HepG2 (cell line): ENCODE results near the gene DAB2. TPM values are rescaled to one million over a fixed set of nuclear protein-coding genes. Genes with fewer than 3 reads are reported as not detected.
A peak's percentile ranks its signal among the peaks of the same experiment; 100 is the strongest.

Source experiments
- ATAC-seq: fragments of 200-7000 bp; cut with Tn5 transposase; 3 replicates; pipeline ENCODE4 v1.9.1; 2020; ENCODE audit warnings: mild to moderate bottlenecking, moderate library complexity
- BruUV-seq: library from RNA; stranded (reverse); fragments of 400-500 nt; replicated peaks from 2 replicates; lab custom pipeline; 2021; lab: Mats Ljungman, UMichigan
- CTCF ChIA-PET: fragments of 300-600 bp; formaldehyde crosslinking; extraction: SDS; loops from one replicate; lab custom pipeline; 2021; ENCODE audit warnings: low total read pairs, inconsistent platforms, low intra/inter-chr PET ratio; lab: Yijun Ruan, JAX
- POLR2A ChIA-PET: fragments of 350-600 bp; sonication (Branson Sonifier 250); formaldehyde crosslinking; loops from one replicate; lab custom pipeline; 2020; ENCODE audit warnings: antibody characterized with exemption, inconsistent platforms; lab: Yijun Ruan, JAX
- DNase-seq: peaks from one replicate; pipeline ENCODE4 v3.0.0-alpha.2; 2015; ENCODE audit warnings: low spot score
- FAIRE-seq: peaks from 3 replicates; lab custom pipeline; 2011; peaks lifted over from hg19 to GRCh38; lab: Jason Lieb, UNC
- H2AFZ ChIP-seq: one replicate; pipeline ENCODE4 v1.6.1; 2011; ENCODE audit warnings: low read length, inconsistent platforms
- H3K27ac ChIP-seq: fragments of 300-600 bp; 3 replicates; pipeline ENCODE4 v1.8.0; 2011; ENCODE audit warnings: mixed run types, mild to moderate bottlenecking, mixed read lengths, low read length, inconsistent platforms; ENCODE audit not compliant: insufficient read depth; ENCODE audit errors: extremely low read length
- H3K27me3 ChIP-seq, 2 experiments: fragments of 200-600 bp in 1 of 2; 2 replicates in 1 of 2; 3 replicates in 1 of 2; pipeline versions ENCODE4 v1.6.0 to v1.8.0; 2011; ENCODE audit warnings: low read length in 2 of 2, mild to moderate bottlenecking in 2 of 2, moderate library complexity in 2 of 2, inconsistent platforms in 1 of 2; ENCODE audit not compliant: insufficient read depth in 2 of 2, control insufficient read depth in 1 of 2
- H3K36me3 ChIP-seq, 2 experiments: fragments of 200-600 bp in 1 of 2; replicated peaks in 1 of 2; 2 replicates in 1 of 2; 3 replicates in 1 of 2; pipeline versions ENCODE4 v1.5.1 to v1.8.0; 2011; ENCODE audit warnings: low read length in 2 of 2, inconsistent platforms in 1 of 2; ENCODE audit not compliant: insufficient read depth in 2 of 2, control insufficient read depth in 1 of 2
- H3K4me1 ChIP-seq: 2 replicates; pipeline ENCODE4 v1.5.1; 2012; ENCODE audit warnings: low read length, inconsistent platforms; ENCODE audit not compliant: insufficient read depth
- H3K4me2 ChIP-seq: 2 replicates; pipeline ENCODE4 v1.6.0; 2011; ENCODE audit warnings: low read depth, low read length, inconsistent platforms
- H3K4me3 ChIP-seq, 3 experiments: fragments of 200-600 bp in 1 of 3; sonication (generic), shearing (Covaris generic) in 1 of 3; replicated peaks in 1 of 3; 2 replicates each; pipeline ENCODE4 v1.5.1; 2011 to 2016; ENCODE audit warnings: low read length in 3 of 3, inconsistent platforms in 2 of 3, low read depth in 2 of 3, mild to moderate bottlenecking in 2 of 3, control low read depth in 1 of 3, mixed read lengths in 1 of 3; ENCODE audit not compliant: insufficient read depth in 1 of 3
- H3K79me2 ChIP-seq: one replicate; pipeline ENCODE4 v1.6.1; 2011; ENCODE audit warnings: low read length, inconsistent platforms; ENCODE audit not compliant: insufficient read depth
- H3K9ac ChIP-seq: 2 replicates; pipeline ENCODE4 v1.6.0; 2011; ENCODE audit warnings: mild to moderate bottlenecking, low read depth, low read length, inconsistent platforms; ENCODE audit not compliant: insufficient read depth
- H3K9me3 ChIP-seq: 2 replicates; pipeline ENCODE4 v1.5.1; 2012; ENCODE audit warnings: mild to moderate bottlenecking, low read length
- H4K20me1 ChIP-seq: 2 replicates; pipeline ENCODE4 v1.6.0; 2011; ENCODE audit warnings: inconsistent platforms, mild to moderate bottlenecking, low read length, moderate library complexity; ENCODE audit not compliant: insufficient read depth
- AKAP8 ChIP-seq: sonication (generic); formaldehyde crosslinking; IDR thresholded peaks from 2 replicates; pipeline ENCODE4 v1.5.1; 2020; ENCODE audit warnings: mild to moderate bottlenecking, missing genetic modification reagents
- CAMTA2 ChIP-seq: sonication (generic); formaldehyde crosslinking; IDR thresholded peaks from 2 replicates; pipeline ENCODE4 v1.4.0; 2020; ENCODE audit warnings: mild to moderate bottlenecking, missing genetic modification reagents, borderline replicate concordance
- CBX2 ChIP-seq, 2 experiments: fragments of 200-600 bp in 1 of 2; sonication (generic); formaldehyde crosslinking in 1 of 2; IDR thresholded peaks; 2 replicates each; pipeline versions ENCODE4 v1.7.0 to v1.8.1; 2018 to 2022; ENCODE audit warnings: low read depth in 2 of 2, low read length in 1 of 2, mild to moderate bottlenecking in 1 of 2, missing genetic modification reagents in 1 of 2
- SMAD1 ChIP-seq: sonication (generic); formaldehyde crosslinking; IDR thresholded peaks from 2 replicates; pipeline ENCODE4 v1.4.0; 2020; ENCODE audit warnings: missing genetic modification reagents, low read depth, mild to moderate bottlenecking, borderline replicate concordance
- ZNF703 ChIP-seq: sonication (generic); formaldehyde crosslinking; IDR thresholded peaks from 2 replicates; pipeline ENCODE4 v1.5.1; 2020; ENCODE audit warnings: missing genetic modification reagents, mild to moderate bottlenecking, moderate library complexity, borderline replicate concordance
- ZNF780A ChIP-seq: sonication (generic); formaldehyde crosslinking; IDR thresholded peaks from 2 replicates; pipeline ENCODE4 v1.8.0; 2022; ENCODE audit warnings: mild to moderate bottlenecking, missing genetic modification reagents, moderate library complexity
- WGBS: methylation state at CpG from one replicate; pipeline ENCODE4 v1.1.6; 2017; ENCODE audit warnings: low lambda C conversion rate; 5-methylcytosine and 5-hydroxymethylcytosine counted together
- in situ Hi-C: cut with HindIII; loops from 2 replicates; pipeline ENCODE4 v1.10.0; 2017; ENCODE audit warnings: low pct_unique_long_range_greater_than_20kb; ENCODE audit not compliant: extremely low pct_ligation_motif_present
- intact Hi-C: fragments of 100-400 bp; cut with micrococcal nuclease; formaldehyde crosslinking; loops from one replicate; pipeline ENCODE4 v1.10.0; 2022; ENCODE audit not compliant: unreplicated experiment
- polyA plus RNA-seq, 8 experiments: library from polyadenylated mRNA; depleted of rRNA in 3 of 8; stranded (reverse) in 7 of 8; unstranded in 1 of 8; fragments of >200 nt; fragmentation: Illumina TruSeq in 4 of 8; extraction: Trizol in 4 of 8; gene quantifications; 2 replicates each; pipeline versions ENCODE4 v1.2.1 to v1.2.3, GENCODE V29; 2011 to 2016; ENCODE audit warnings: low read depth in 4 of 8, missing spikeins in 1 of 8, mixed read lengths in 1 of 8; ENCODE audit not compliant: insufficient read depth in 1 of 8
- total RNA-seq, 5 experiments: library from RNA; depleted of rRNA; stranded (reverse); fragments of >200 nt; fragmentation: Illumina TruSeq; extraction: Trizol; gene quantifications; 2 replicates each; pipeline ENCODE4 v1.2.3, GENCODE V29; 2016; ENCODE audit warnings: low read depth in 1 of 5
- TF ChIP-seq, protein P1 (sequence below): sonication (generic); formaldehyde crosslinking; IDR thresholded peaks from 2 replicates; pipeline ENCODE4 v1.4.0; 2020; ENCODE audit warnings: missing genetic modification reagents
- TF ChIP-seq, protein P2 (sequence below): IDR thresholded peaks from 2 replicates; pipeline ENCODE4 v1.4.0; 2020; ENCODE audit warnings: mild to moderate bottlenecking, missing genetic modification reagents
- TF ChIP-seq, protein P3 (sequence below): sonication (generic); formaldehyde crosslinking; IDR thresholded peaks from 2 replicates; pipeline ENCODE4 v1.9.0; 2021; ENCODE audit warnings: missing genetic modification reagents, borderline replicate concordance

DAB2 gene
- total and polyA plus RNA-seq, 2 of the 13 experiments (the other 11 are each of a cell fraction or from before 2014, with no cell fraction given): 6.4 to 6.5 TPM

DNA sequence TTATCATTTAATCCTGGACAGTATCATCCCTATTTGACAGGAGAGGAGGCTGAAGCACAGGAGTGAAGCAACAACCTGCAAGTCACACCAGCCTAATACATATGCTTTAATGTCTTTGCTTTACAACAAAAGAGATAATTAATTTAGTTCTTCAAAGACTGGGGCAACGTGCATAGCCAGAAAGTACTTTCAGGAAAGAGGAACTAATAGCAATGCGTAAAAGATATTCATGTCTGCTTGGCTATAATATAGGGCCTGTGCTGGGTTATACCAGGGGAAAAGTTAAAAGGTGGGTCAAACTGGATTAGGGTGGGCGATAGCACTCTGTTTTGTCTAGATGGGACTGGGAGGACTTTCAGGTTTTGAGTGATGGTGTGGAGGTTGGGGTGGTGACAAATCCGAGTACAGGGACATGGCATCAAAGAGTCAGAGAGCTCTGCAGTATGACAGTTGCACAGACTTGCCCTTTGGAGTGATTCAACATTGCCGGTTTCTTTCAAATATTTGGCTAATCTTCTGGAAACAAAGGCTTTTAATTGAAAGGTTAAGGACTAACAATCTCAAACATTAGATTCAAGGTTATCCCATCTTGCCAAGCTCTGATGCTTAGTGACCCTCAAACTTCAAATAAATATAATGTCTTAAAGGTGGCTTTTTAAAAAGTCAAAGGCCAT, 11.9 kb downstream of the DAB2 start:
- Histone ChIP-seq H3K4me2 (peak overlapping the region; percentile 53), H3K9me3 (no peaks in the 10 kb centered on the region), H2AFZ (no peak overlapping the region), H3K27ac (peak overlapping the region; percentile 45), H3K79me2 (peaks cover 8% of the 10 kb centered on the region), H3K9ac (no peak overlapping the region), H3K36me3 (peaks cover 0 to 2% of the 10 kb centered on the region in 2 experiments; a peak in 1 of 5 replicates), H3K27me3 (no peaks in the 10 kb centered on the region), H3K4me1 (peaks cover 65% of the 10 kb centered on the region), H3K4me3 (peak overlapping the region in 1 of 3 experiments; percentile 20; a peak in 1 of 6 replicates), H4K20me1 (no peaks in the 10 kb centered on the region)
- WGBS: 32% methylated on average over 5 of the region's 5 CpGs
- ATAC-seq (peak; percentile 97), DNase-seq (peak; percentile 71), FAIRE-seq (peak; percentile 72)
- ChIA-PET CTCF (no interaction called here), POLR2A (interaction anchor here (1.0 to 3.0 kb wide), 3 partner anchors 11 to 15 kb away, joined by 4 to 22 read pairs (median 10); partner anchors contain the start of gene DAB2)
- in situ Hi-C loops (no loop called here), intact Hi-C loops (loop anchor here (1.0 kb wide), 1 partner anchor 11 kb away; the partner anchor contains the start of gene DAB2)
- BruUV-seq: no TSS peak
- no peak for TF ChIP-seq CBX2 (IDR thresholded peaks at IDR 0.05; ENCODE audit: low read depth, low read length)
- no peak for TF ChIP-seq CBX2 (CRISPR knock-in tag; IDR thresholded peaks at IDR 0.05; ENCODE audit: low read depth)
- no peak for TF ChIP-seq AKAP8
- no peak for TF ChIP-seq CAMTA2
- TF ChIP-seq, protein P1, sequence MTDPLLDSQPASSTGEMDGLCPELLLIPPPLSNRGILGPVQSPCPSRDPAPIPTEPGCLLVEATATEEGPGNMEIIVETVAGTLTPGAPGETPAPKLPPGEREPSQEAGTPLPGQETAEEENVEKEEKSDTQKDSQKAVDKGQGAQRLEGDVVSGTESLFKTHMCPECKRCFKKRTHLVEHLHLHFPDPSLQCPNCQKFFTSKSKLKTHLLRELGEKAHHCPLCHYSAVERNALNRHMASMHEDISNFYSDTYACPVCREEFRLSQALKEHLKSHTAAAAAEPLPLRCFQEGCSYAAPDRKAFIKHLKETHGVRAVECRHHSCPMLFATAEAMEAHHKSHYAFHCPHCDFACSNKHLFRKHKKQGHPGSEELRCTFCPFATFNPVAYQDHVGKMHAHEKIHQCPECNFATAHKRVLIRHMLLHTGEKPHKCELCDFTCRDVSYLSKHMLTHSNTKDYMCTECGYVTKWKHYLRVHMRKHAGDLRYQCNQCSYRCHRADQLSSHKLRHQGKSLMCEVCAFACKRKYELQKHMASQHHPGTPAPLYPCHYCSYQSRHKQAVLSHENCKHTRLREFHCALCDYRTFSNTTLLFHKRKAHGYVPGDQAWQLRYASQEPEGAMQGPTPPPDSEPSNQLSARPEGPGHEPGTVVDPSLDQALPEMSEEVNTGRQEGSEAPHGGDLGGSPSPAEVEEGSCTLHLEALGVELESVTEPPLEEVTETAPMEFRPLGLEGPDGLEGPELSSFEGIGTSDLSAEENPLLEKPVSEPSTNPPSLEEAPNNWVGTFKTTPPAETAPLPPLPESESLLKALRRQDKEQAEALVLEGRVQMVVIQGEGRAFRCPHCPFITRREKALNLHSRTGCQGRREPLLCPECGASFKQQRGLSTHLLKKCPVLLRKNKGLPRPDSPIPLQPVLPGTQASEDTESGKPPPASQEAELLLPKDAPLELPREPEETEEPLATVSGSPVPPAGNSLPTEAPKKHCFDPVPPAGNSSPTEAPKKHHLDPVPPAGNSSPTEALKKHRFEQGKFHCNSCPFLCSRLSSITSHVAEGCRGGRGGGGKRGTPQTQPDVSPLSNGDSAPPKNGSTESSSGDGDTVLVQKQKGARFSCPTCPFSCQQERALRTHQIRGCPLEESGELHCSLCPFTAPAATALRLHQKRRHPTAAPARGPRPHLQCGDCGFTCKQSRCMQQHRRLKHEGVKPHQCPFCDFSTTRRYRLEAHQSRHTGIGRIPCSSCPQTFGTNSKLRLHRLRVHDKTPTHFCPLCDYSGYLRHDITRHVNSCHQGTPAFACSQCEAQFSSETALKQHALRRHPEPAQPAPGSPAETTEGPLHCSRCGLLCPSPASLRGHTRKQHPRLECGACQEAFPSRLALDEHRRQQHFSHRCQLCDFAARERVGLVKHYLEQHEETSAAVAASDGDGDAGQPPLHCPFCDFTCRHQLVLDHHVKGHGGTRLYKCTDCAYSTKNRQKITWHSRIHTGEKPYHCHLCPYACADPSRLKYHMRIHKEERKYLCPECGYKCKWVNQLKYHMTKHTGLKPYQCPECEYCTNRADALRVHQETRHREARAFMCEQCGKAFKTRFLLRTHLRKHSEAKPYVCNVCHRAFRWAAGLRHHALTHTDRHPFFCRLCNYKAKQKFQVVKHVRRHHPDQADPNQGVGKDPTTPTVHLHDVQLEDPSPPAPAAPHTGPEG (CRISPR knock-in tag): no peak
- TF ChIP-seq, protein P2, sequence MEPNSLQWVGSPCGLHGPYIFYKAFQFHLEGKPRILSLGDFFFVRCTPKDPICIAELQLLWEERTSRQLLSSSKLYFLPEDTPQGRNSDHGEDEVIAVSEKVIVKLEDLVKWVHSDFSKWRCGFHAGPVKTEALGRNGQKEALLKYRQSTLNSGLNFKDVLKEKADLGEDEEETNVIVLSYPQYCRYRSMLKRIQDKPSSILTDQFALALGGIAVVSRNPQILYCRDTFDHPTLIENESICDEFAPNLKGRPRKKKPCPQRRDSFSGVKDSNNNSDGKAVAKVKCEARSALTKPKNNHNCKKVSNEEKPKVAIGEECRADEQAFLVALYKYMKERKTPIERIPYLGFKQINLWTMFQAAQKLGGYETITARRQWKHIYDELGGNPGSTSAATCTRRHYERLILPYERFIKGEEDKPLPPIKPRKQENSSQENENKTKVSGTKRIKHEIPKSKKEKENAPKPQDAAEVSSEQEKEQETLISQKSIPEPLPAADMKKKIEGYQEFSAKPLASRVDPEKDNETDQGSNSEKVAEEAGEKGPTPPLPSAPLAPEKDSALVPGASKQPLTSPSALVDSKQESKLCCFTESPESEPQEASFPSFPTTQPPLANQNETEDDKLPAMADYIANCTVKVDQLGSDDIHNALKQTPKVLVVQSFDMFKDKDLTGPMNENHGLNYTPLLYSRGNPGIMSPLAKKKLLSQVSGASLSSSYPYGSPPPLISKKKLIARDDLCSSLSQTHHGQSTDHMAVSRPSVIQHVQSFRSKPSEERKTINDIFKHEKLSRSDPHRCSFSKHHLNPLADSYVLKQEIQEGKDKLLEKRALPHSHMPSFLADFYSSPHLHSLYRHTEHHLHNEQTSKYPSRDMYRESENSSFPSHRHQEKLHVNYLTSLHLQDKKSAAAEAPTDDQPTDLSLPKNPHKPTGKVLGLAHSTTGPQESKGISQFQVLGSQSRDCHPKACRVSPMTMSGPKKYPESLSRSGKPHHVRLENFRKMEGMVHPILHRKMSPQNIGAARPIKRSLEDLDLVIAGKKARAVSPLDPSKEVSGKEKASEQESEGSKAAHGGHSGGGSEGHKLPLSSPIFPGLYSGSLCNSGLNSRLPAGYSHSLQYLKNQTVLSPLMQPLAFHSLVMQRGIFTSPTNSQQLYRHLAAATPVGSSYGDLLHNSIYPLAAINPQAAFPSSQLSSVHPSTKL (CRISPR knock-in tag): peak; percentile 67; the same call in 1 of the 2 replicates
- no peak for TF ChIP-seq ZNF703 (CRISPR knock-in tag)
- TF ChIP-seq ZNF780A (CRISPR knock-in tag): no peak
- no peak for TF ChIP-seq SMAD1 (CRISPR knock-in tag)
- TF ChIP-seq, protein P3, sequence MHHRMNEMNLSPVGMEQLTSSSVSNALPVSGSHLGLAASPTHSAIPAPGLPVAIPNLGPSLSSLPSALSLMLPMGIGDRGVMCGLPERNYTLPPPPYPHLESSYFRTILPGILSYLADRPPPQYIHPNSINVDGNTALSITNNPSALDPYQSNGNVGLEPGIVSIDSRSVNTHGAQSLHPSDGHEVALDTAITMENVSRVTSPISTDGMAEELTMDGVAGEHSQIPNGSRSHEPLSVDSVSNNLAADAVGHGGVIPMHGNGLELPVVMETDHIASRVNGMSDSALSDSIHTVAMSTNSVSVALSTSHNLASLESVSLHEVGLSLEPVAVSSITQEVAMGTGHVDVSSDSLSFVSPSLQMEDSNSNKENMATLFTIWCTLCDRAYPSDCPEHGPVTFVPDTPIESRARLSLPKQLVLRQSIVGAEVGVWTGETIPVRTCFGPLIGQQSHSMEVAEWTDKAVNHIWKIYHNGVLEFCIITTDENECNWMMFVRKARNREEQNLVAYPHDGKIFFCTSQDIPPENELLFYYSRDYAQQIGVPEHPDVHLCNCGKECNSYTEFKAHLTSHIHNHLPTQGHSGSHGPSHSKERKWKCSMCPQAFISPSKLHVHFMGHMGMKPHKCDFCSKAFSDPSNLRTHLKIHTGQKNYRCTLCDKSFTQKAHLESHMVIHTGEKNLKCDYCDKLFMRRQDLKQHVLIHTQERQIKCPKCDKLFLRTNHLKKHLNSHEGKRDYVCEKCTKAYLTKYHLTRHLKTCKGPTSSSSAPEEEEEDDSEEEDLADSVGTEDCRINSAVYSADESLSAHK: no peak
